ENCODE data around the gene ASIC2. TPM values are rescaled to one million over a fixed set of nuclear protein-coding genes. Genes with fewer than 3 reads are reported as not detected.
A peak's percentile ranks its signal among the peaks of the same experiment; 100 is the strongest.

Gene ASIC2
- total RNA-seq, 1 experiment from 2014 or later = not detected

- RAD21 ChIA-PET (ENCODE audit: low non-redundant PET in 1 of 2, low total read pairs in 2 of 2, uncharacterized antibody in 2 of 2, unreplicated experiment in 2 of 2) = no interaction called here
- no peaks in the 10 kb centered on the region for H3K4me1 ChIP-seq (ENCODE audit: control insufficient read depth in 1 of 2, insufficient read depth in 2 of 2, low read length in 2 of 2)
- no peak for DNase-seq (ENCODE audit: low read depth, low spot score)
- no peaks in the 10 kb centered on the region for H3K9me2 ChIP-seq (ENCODE audit: insufficient read depth)
- no peak overlapping the region for H3K4me3 ChIP-seq (replicated peaks in 1 of 2; ENCODE audit: low read depth in 1 of 2, low read length in 2 of 2)
- H3K27ac ChIP-seq (ENCODE audit: low read depth, low read length) = no peak overlapping the region
- H3K9me3 ChIP-seq (ENCODE audit: control insufficient read depth in 1 of 2, insufficient read depth in 1 of 2, low read depth in 1 of 2, low read length in 2 of 2) = no peaks in the 10 kb centered on the region
- CTCF ChIA-PET = no interaction called here
- H3K4me2 ChIP-seq (ENCODE audit: low read length) = no peak overlapping the region
- intact Hi-C loops (cut with micrococcal nuclease) = no loop called here
- H3K9ac ChIP-seq (ENCODE audit: low read length) = no peak overlapping the region
- POLR2A ChIA-PET = no interaction called here
- TF ChIP-seq CTCF (IDR thresholded peaks at IDR 0.05 in 2 of 3, conservative IDR thresholded peaks at IDR 0.05 in 1 of 3; ENCODE audit: borderline replicate concordance in 1 of 3, insufficient read depth in 1 of 3, low read depth in 2 of 3, low read length in 2 of 3) (peak in 2 of 3 experiments; percentile 4 to 30; a peak in 2 of 6 replicates), POLR2AphosphoS5 (IDR thresholded peaks at IDR 0.05; ENCODE audit: low read depth, low read length) (no peak), SP1 (IDR thresholded peaks at IDR 0.05; ENCODE audit: low read depth) (no peak)
- ATAC-seq = 0 out of 2 replicates have a peak, but pooled peaks have one; percentile 55
- no peak overlapping the region for H2AFZ ChIP-seq (ENCODE audit: low read depth, low read length, poor library complexity, severe bottlenecking)
- H3K36me3 ChIP-seq (ENCODE audit: control insufficient read depth in 1 of 2, insufficient read depth in 2 of 2, low read length in 2 of 2) = no peaks in the 10 kb centered on the region
- H3K27me3 ChIP-seq (ENCODE audit: insufficient read depth, low read length) = peaks cover 9% of the 10 kb centered on the region; the same call in 1 of the 2 replicates
- H4K20me1 ChIP-seq (ENCODE audit: insufficient read depth) = no peaks in the 10 kb centered on the region
- H3K79me2 ChIP-seq (ENCODE audit: insufficient read depth, low read length) = no peaks in the 10 kb centered on the region
- no TSS peak for BruUV-seq (replicated peaks)
Measured at GRCh38 chr17:33200587-33200986, 92.5 kb downstream of the ASIC2 start.

GRCh38 chr17:33199571-33200510, 93.3 kb downstream of the ASIC2 start:
- DNase-seq (ENCODE audit: low read depth, low spot score) = no peak
- H3K36me3 ChIP-seq (ENCODE audit: control insufficient read depth in 1 of 2, insufficient read depth in 2 of 2, low read length in 2 of 2) = no peaks in the 10 kb centered on the region
- ChIA-PET CTCF (no interaction called here), RAD21 (ENCODE audit: low non-redundant PET in 1 of 2, low total read pairs in 2 of 2, uncharacterized antibody in 2 of 2, unreplicated experiment in 2 of 2) (no interaction called here), POLR2A (no interaction called here)
- no peaks in the 10 kb centered on the region for H3K79me2 ChIP-seq (ENCODE audit: insufficient read depth, low read length)
- no peak overlapping the region for H3K4me2 ChIP-seq (ENCODE audit: low read length)
- no peak overlapping the region for H3K9ac ChIP-seq (ENCODE audit: low read length)
- H3K27ac ChIP-seq (ENCODE audit: low read depth, low read length) = no peak overlapping the region
- H3K4me3 ChIP-seq (replicated peaks in 1 of 2; ENCODE audit: low read depth in 1 of 2, low read length in 2 of 2) = no peak overlapping the region
- H3K9me2 ChIP-seq (ENCODE audit: insufficient read depth) = no peaks in the 10 kb centered on the region
- no TSS peak for BruUV-seq (replicated peaks)
- TF ChIP-seq SRF (IDR thresholded peaks at IDR 0.05; ENCODE audit: low read depth) (no peak), FOSL1 (IDR thresholded peaks at IDR 0.05; ENCODE audit: low read depth) (no peak), ATF3 (IDR thresholded peaks at IDR 0.05) (no peak), ZFX (IDR thresholded peaks at IDR 0.05) (no peak)
- no peaks in the 10 kb centered on the region for H3K4me1 ChIP-seq (ENCODE audit: control insufficient read depth in 1 of 2, insufficient read depth in 2 of 2, low read length in 2 of 2)
- peaks cover 12% of the 10 kb centered on the region for H3K27me3 ChIP-seq (ENCODE audit: insufficient read depth, low read length)
- H3K9me3 ChIP-seq (ENCODE audit: control insufficient read depth in 1 of 2, insufficient read depth in 1 of 2, low read depth in 1 of 2, low read length in 2 of 2) = no peaks in the 10 kb centered on the region
- H4K20me1 ChIP-seq (ENCODE audit: insufficient read depth) = no peaks in the 10 kb centered on the region
- intact Hi-C loops (cut with micrococcal nuclease) = no loop called here
- no peak for ATAC-seq
- no peak overlapping the region for H2AFZ ChIP-seq (ENCODE audit: low read depth, low read length, poor library complexity, severe bottlenecking)
